ENCODE measurements around the gene SMC1A. TPM values are rescaled to one million over a fixed set of nuclear protein-coding genes. Genes with fewer than 3 reads are reported as not detected.

Gene SMC1A
- total RNA-seq, 1 donor from 2014 or later: 12.8 TPM

DNA sequence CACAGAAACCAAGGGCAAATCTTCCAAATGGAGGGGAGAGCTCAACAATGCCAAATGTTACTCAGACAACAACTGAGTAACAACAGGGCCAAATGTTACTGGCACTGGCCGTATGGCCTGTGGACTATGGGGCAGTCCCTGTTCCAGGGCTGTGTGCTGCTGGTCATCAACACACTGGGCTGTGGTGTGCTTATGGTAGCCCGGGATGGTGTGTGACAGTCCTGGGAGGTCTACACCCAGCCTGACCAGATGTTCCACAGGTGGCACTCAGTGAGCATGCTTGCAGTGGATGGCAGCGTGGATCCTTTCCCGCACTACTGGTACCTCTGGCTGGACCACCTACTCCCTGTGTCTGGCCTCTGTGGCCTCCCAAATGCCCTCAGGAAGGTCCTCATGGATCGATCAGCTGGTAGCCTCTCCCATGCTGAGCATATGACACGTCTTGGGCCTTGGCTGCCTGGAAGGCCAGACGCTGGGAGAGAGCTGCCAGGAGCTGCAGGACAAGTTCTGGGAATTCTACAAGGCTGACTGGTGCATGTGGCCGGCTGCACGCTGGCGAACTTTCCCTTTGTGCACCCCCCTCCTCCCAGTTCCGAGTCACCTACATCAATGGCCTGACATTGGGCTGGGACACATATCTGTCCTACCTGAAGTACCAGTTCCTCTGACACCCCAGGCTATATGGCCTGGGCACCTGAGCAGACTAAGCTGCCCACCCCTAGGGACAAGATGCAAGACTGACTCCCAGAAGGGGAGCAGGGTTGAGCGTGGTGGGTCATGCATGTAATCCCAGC, 81.4 kb downstream of the SMC1A start:
- DNase-seq (ENCODE audit: low spot score): no peak

GRCh38 chrX:53337101-53337500, 85.4 kb downstream of the SMC1A start:
- DNase-seq (ENCODE audit: low spot score): no peak

GRCh38 chrX:53333853-53334252, 88.6 kb downstream of the SMC1A start:
- no peak for DNase-seq (ENCODE audit: low spot score)

- DNase-seq (ENCODE audit: low spot score): no peak
These were observed 90.2 kb downstream of the SMC1A start for GRCh38 chrX:53332204-53332603.

- DNase-seq (ENCODE audit: low spot score): no peak
These were observed 92.1 kb downstream of the SMC1A start for GRCh38 chrX:53330331-53330730.

- no peak for DNase-seq (ENCODE audit: low spot score)
These were observed 97.7 kb downstream of the SMC1A start for GRCh38 chrX:53324803-53325202.

Other genes with a start within 250 kb of the SMC1A start
- gene KDM5C, start 197.4 kb downstream of the SMC1A start, total RNA-seq (ENCODE audit: insufficient read depth, low replicate concordance): 212 TPM
- 3.1 TPM for gene IQSEC2, start 141.1 kb downstream of the SMC1A start, total RNA-seq (ENCODE audit: insufficient read depth, low replicate concordance)
- gene RIBC1, start 219 bp upstream of the SMC1A start, total RNA-seq (ENCODE audit: insufficient read depth, low replicate concordance): not detected
- gene HSD17B10, start 11.7 kb upstream of the SMC1A start, total RNA-seq (ENCODE audit: insufficient read depth, low replicate concordance): 45.3 TPM

All from umbilical cord (tissue), 2 donors.